ENCODE data around the gene PLOD2.

PLOD2 gene

GRCh38 chr3:146110161-146110560 is 50.8 kb downstream of the PLOD2 start:
- Mint-ChIP-seq H3K27me3 (no peaks in the 10 kb centered on the region), H3K4me3 (no peak overlapping the region), H3K4me1 (ENCODE audit: low read depth) (no peaks in the 10 kb centered on the region), H3K36me3 (peaks cover 2% of the 10 kb centered on the region), H3K9me3 (ENCODE audit: low read depth) (peaks cover 8% of the 10 kb centered on the region), H3K27ac (no peak overlapping the region)

GRCh38 chr3:146106986-146107385 is 54.0 kb downstream of the PLOD2 start:
- Mint-ChIP-seq H3K27ac (no peak overlapping the region), H3K27me3 (no peaks in the 10 kb centered on the region), H3K9me3 (ENCODE audit: low read depth) (no peaks in the 10 kb centered on the region), H3K36me3 (no peaks in the 10 kb centered on the region), H3K4me3 (no peak overlapping the region), H3K4me1 (ENCODE audit: low read depth) (no peaks in the 10 kb centered on the region)

DNA sequence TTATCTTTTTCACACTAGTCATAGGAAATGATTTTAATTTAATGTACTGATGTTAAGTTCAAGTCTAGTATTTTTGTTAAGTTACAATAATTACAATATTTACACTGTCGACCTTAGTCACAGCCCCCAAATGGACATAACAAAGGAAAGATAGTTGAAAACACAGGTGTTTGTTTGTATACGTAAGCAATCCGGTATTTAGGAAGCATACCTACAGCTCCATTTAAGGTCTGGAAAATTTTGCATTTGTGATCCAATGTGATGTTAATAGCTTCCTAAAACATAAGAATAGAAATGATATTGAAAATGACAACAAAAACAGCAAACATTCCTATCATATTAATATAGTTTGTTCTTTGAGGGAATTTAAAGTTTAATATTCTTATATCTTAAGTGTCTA is 56.9 kb downstream of the PLOD2 start:
- Mint-ChIP-seq H3K4me3 (no peak overlapping the region), H3K27ac (no peak overlapping the region), H3K4me1 (ENCODE audit: low read depth) (no peaks in the 10 kb centered on the region), H3K36me3 (no peaks in the 10 kb centered on the region), H3K9me3 (ENCODE audit: low read depth) (no peaks in the 10 kb centered on the region), H3K27me3 (no peaks in the 10 kb centered on the region)

GRCh38 chr3:146102885-146103284 is 58.1 kb downstream of the PLOD2 start:
- Mint-ChIP-seq H3K4me1 (ENCODE audit: low read depth) (no peaks in the 10 kb centered on the region), H3K27me3 (no peaks in the 10 kb centered on the region), H3K9me3 (ENCODE audit: low read depth) (no peaks in the 10 kb centered on the region), H3K36me3 (no peaks in the 10 kb centered on the region), H3K4me3 (no peak overlapping the region), H3K27ac (no peak overlapping the region)

DNA sequence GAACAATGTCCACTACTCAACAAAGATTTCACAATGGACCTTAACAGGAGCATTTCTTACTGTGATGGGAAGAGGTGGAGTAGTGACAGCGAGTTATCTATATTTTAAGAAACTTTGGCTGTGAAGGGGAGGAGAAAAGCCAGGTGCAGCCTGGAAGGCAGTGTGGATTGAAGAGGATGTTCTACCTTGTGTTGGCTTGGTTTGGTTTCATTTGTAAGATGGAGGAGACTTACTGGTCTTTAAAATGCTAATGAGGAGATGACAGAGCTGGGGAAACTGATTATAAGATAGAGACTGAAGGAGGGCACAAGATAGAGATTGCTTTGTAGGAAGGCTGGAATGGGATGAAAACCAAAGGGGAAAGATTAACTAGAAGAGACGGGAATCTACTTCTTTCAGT is 59.4 kb downstream of the PLOD2 start:
- Mint-ChIP-seq H3K9me3 (ENCODE audit: low read depth) (no peaks in the 10 kb centered on the region), H3K4me1 (ENCODE audit: low read depth) (no peaks in the 10 kb centered on the region), H3K27me3 (no peaks in the 10 kb centered on the region), H3K27ac (no peak overlapping the region), H3K4me3 (no peak overlapping the region), H3K36me3 (no peaks in the 10 kb centered on the region)

GRCh38 chr3:146100825-146101444 is 60.0 kb downstream of the PLOD2 start:
- H3K27ac Mint-ChIP-seq, result no peak overlapping the region
- no peak overlapping the region for H3K4me3 Mint-ChIP-seq
- H3K4me1 Mint-ChIP-seq (ENCODE audit: low read depth), result no peaks in the 10 kb centered on the region
- no peaks in the 10 kb centered on the region for H3K27me3 Mint-ChIP-seq
- no peaks in the 10 kb centered on the region for H3K36me3 Mint-ChIP-seq
- H3K9me3 Mint-ChIP-seq (ENCODE audit: low read depth), result no peaks in the 10 kb centered on the region

- Mint-ChIP-seq H3K9me3 (ENCODE audit: low read depth) (no peaks in the 10 kb centered on the region), H3K27ac (no peak overlapping the region), H3K36me3 (no peaks in the 10 kb centered on the region), H3K4me1 (ENCODE audit: low read depth) (no peaks in the 10 kb centered on the region), H3K4me3 (no peak overlapping the region), H3K27me3 (no peaks in the 10 kb centered on the region)
Measured at GRCh38 chr3:146100180-146100579, 60.8 kb downstream of the PLOD2 start.

GRCh38 chr3:146099316-146099715 is 61.7 kb downstream of the PLOD2 start:
- Mint-ChIP-seq H3K27ac (no peak overlapping the region), H3K4me3 (no peak overlapping the region), H3K27me3 (no peaks in the 10 kb centered on the region), H3K4me1 (ENCODE audit: low read depth) (no peaks in the 10 kb centered on the region), H3K36me3 (no peaks in the 10 kb centered on the region), H3K9me3 (ENCODE audit: low read depth) (no peaks in the 10 kb centered on the region)

DNA sequence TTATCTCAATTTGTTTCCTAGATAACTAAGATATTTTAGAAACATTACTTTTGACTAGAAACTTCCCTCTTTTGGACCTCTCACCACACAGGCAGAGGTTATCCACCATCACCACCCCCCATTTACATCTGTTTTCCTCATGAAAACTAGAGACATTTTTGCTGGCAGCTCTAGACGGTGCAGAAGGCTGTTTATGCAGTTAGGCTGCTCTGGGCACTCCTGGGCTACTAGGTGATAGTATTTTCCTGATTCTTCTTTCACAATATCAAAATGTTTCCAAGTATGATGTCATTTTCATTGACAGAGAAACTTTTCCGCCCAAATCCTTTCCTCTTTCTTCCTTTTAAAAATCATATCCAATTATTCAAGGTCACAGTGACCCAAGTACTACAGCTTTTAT is 67.1 kb downstream of the PLOD2 start:
- no peak overlapping the region for H3K27ac Mint-ChIP-seq
- no peaks in the 10 kb centered on the region for H3K27me3 Mint-ChIP-seq
- no peaks in the 10 kb centered on the region for H3K4me1 Mint-ChIP-seq (ENCODE audit: low read depth)
- no peaks in the 10 kb centered on the region for H3K36me3 Mint-ChIP-seq
- no peaks in the 10 kb centered on the region for H3K9me3 Mint-ChIP-seq (ENCODE audit: low read depth)
- no peak overlapping the region for H3K4me3 Mint-ChIP-seq

GRCh38 chr3:146092230-146092629 is 68.8 kb downstream of the PLOD2 start:
- H3K4me1 Mint-ChIP-seq (ENCODE audit: low read depth), result no peaks in the 10 kb centered on the region
- no peaks in the 10 kb centered on the region for H3K9me3 Mint-ChIP-seq (ENCODE audit: low read depth)
- H3K4me3 Mint-ChIP-seq, result no peak overlapping the region
- H3K36me3 Mint-ChIP-seq, result no peaks in the 10 kb centered on the region
- H3K27ac Mint-ChIP-seq, result no peak overlapping the region
- H3K27me3 Mint-ChIP-seq, result no peaks in the 10 kb centered on the region

DNA sequence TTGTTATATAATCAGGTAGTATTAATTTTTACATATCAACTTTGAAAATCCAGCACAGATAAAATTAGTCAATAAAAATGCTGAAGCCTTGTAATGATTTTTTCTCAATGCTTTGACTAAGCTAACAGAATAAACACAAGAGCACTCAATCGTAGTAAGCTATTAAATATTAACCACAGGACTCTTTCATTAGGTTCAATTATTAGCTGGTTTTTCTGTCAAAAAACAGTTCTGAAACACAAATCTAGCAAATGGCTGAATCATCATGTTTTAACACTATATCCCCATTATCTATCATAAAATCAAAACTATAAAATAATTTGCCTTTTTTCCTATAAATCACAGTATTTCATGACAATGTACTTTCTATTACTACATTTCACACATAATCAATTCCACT is 69.6 kb downstream of the PLOD2 start:
- H3K4me3 Mint-ChIP-seq, result no peak overlapping the region
- H3K27me3 Mint-ChIP-seq, result no peaks in the 10 kb centered on the region
- H3K9me3 Mint-ChIP-seq (ENCODE audit: low read depth), result no peaks in the 10 kb centered on the region
- H3K36me3 Mint-ChIP-seq, result no peaks in the 10 kb centered on the region
- H3K4me1 Mint-ChIP-seq (ENCODE audit: low read depth), result no peaks in the 10 kb centered on the region
- H3K27ac Mint-ChIP-seq, result no peak overlapping the region

DNA sequence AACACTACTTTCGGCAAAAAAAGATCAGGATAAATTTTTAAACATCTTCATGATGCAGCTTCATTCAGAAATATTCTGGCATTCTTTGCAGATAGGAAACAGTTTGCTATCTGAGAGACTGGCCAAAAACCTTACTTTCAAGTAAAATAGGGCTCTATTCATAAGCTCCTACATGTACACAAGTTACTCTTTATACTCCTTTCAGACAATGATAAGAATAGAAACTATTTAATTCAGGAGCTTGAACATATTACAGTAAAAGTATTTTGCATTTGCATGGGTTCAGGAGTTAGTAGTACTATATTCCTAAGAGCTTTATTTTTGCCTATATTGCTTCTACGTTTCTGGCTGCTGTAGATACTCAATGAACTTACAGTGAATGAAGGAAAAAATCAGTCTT is 70.5 kb downstream of the PLOD2 start:
- no peak overlapping the region for H3K27ac Mint-ChIP-seq
- no peaks in the 10 kb centered on the region for H3K9me3 Mint-ChIP-seq (ENCODE audit: low read depth)
- H3K36me3 Mint-ChIP-seq, result no peaks in the 10 kb centered on the region
- H3K4me1 Mint-ChIP-seq (ENCODE audit: low read depth), result no peaks in the 10 kb centered on the region
- H3K4me3 Mint-ChIP-seq, result no peak overlapping the region
- H3K27me3 Mint-ChIP-seq, result no peaks in the 10 kb centered on the region

DNA sequence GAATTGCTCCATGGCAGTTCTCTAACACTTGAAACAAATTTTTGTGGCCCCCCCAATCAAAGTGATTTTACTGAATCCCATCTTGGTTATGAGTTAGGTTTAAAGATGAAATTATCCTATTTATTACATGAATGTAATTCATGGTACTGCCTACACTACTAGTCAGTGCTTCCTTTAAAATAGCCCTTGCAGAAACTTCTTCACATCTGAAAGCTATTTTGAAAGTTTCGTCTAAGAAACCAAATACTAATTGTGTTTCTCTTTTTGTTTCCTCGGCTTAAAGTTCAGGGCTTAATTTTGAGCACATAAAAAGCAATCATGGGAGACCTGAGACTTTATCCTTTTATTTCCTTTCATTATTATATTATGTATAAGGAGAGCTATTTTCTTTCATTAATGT is 72.1 kb downstream of the PLOD2 start:
- H3K4me3 Mint-ChIP-seq, result no peak overlapping the region
- H3K4me1 Mint-ChIP-seq (ENCODE audit: low read depth), result no peaks in the 10 kb centered on the region
- H3K9me3 Mint-ChIP-seq (ENCODE audit: low read depth), result no peaks in the 10 kb centered on the region
- no peaks in the 10 kb centered on the region for H3K27me3 Mint-ChIP-seq
- no peak overlapping the region for H3K27ac Mint-ChIP-seq
- no peaks in the 10 kb centered on the region for H3K36me3 Mint-ChIP-seq

GRCh38 chr3:146087116-146087515 is 73.9 kb downstream of the PLOD2 start:
- H3K36me3 Mint-ChIP-seq, result no peaks in the 10 kb centered on the region
- no peak overlapping the region for H3K4me3 Mint-ChIP-seq
- H3K9me3 Mint-ChIP-seq (ENCODE audit: low read depth), result no peaks in the 10 kb centered on the region
- H3K27me3 Mint-ChIP-seq, result no peaks in the 10 kb centered on the region
- no peaks in the 10 kb centered on the region for H3K4me1 Mint-ChIP-seq (ENCODE audit: low read depth)
- H3K27ac Mint-ChIP-seq, result no peak overlapping the region

- Mint-ChIP-seq H3K4me1 (ENCODE audit: low read depth) (no peaks in the 10 kb centered on the region), H3K4me3 (no peak overlapping the region), H3K36me3 (no peaks in the 10 kb centered on the region), H3K9me3 (ENCODE audit: low read depth) (no peaks in the 10 kb centered on the region), H3K27ac (no peak overlapping the region), H3K27me3 (no peaks in the 10 kb centered on the region)
Measured at GRCh38 chr3:146086211-146086610, 74.8 kb downstream of the PLOD2 start.

DNA sequence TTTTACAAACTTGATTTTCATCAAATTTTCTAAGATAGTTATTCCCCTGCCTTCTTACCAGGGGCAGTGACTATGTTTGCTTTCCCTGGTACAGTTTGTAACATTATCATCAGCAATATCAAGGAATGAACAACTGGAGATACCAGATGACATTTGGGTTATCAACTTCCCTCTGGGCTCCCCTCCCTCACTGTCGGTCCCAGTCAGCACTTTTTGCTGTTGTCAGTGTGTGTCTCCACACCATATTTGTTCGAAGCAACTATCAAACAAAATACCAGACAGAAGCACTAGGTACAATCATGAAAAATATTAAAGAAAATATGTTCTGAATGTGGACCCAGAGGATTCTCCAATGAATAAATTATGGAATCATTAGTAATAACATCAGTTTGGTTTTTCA is 75.3 kb downstream of the PLOD2 start:
- no peak overlapping the region for H3K4me3 Mint-ChIP-seq
- no peaks in the 10 kb centered on the region for H3K27me3 Mint-ChIP-seq
- H3K9me3 Mint-ChIP-seq (ENCODE audit: low read depth), result no peaks in the 10 kb centered on the region
- no peak overlapping the region for H3K27ac Mint-ChIP-seq
- no peaks in the 10 kb centered on the region for H3K4me1 Mint-ChIP-seq (ENCODE audit: low read depth)
- no peaks in the 10 kb centered on the region for H3K36me3 Mint-ChIP-seq

Measured in activated naive CD8-positive, alpha-beta T cell (primary cell).